Spleen (tissue), 11 donors: Measurements from ENCODE around the gene CTDSP2. TPM values are rescaled to one million over a fixed set of nuclear protein-coding genes. Genes with fewer than 3 reads are reported as not detected.

Experiments used
- DNase-seq: peaks from one replicate; pipeline ENCODE4 v3.0.0-alpha.2; 2020
- H3K27ac ChIP-seq, 8 donors: fragments of 200-600 bp; sonication (generic) in 7 of 8; 1 replicate in 4 of 8; 2 replicates in 4 of 8; pipeline versions ENCODE4 v1.5.0 to v1.8.0; 2016 to 2021; ENCODE audit warnings: inconsistent platforms in 4 of 8, mild to moderate bottlenecking in 4 of 8, moderate library complexity in 1 of 8
- H3K27me3 ChIP-seq, 7 donors: fragments of 200-600 bp; sonication (generic) in 6 of 7; replicated peaks in 1 of 7; 1 replicate in 4 of 7; 2 replicates in 3 of 7; pipeline versions ENCODE4 v1.5.0 to v1.8.0; 2016 to 2021; ENCODE audit warnings: inconsistent platforms in 3 of 7, mild to moderate bottlenecking in 1 of 7
- H3K36me3 ChIP-seq, 6 donors: fragments of 200-600 bp; sonication (generic) in 5 of 6; 1 replicate in 4 of 6; 2 replicates in 2 of 6; pipeline versions ENCODE4 v1.5.0 to v1.8.0; 2016 to 2021; ENCODE audit warnings: inconsistent platforms in 2 of 6
- H3K4me1 ChIP-seq, 6 donors: fragments of 200-600 bp; sonication (generic) in 5 of 6; 1 replicate in 3 of 6; 2 replicates in 3 of 6; pipeline versions ENCODE4 v1.5.0 to v1.8.0; 2016 to 2021; ENCODE audit warnings: inconsistent platforms in 3 of 6
- H3K4me3 ChIP-seq, 8 donors: fragments of 200-600 bp; sonication (generic) in 7 of 8; 1 replicate in 4 of 8; 2 replicates in 4 of 8; pipeline versions ENCODE4 v1.5.0 to v1.8.0; 2016 to 2021; ENCODE audit warnings: inconsistent platforms in 4 of 8, mild to moderate bottlenecking in 4 of 8, moderate library complexity in 2 of 8
- H3K9me3 ChIP-seq, 8 donors: fragments of 200-600 bp; sonication (generic) in 7 of 8; 1 replicate in 4 of 8; 2 replicates in 4 of 8; pipeline versions ENCODE4 v1.5.0 to v1.8.0; 2016 to 2021; ENCODE audit warnings: inconsistent platforms in 4 of 8
- POLR2A ChIP-seq, 3 donors: fragments of 450-650 bp; IDR thresholded peaks; one replicate each; pipeline ENCODE4 v1.5.1; 2017; ENCODE audit warnings: antibody characterized with exemption in 3 of 3, mild to moderate bottlenecking in 1 of 3
- POLR2AphosphoS5 ChIP-seq, 3 donors: sonication (generic); formaldehyde crosslinking; IDR thresholded peaks; one replicate each; pipeline ENCODE4 v1.5.1; 2017; ENCODE audit warnings: antibody characterized with exemption in 3 of 3
- WGBS, 5 donors: extraction: QIAGEN DNeasy Blood & Tissue Kit in 3 of 5; methylation state at CpG; one replicate each; pipeline versions ENCODE4 v1.1.5 to v1.1.7; 2013 to 2018; 5-methylcytosine and 5-hydroxymethylcytosine counted together
- intact Hi-C: fragments of 100-400 bp; cut with DNase I; formaldehyde crosslinking; loops from one replicate; pipeline ENCODE4 v1.15.0; 2023; ENCODE audit warnings: low total_unique reads
- polyA plus RNA-seq, 3 donors: library from polyadenylated mRNA; stranded (reverse); fragments of 200-250 nt; gene quantifications; one replicate each; pipeline ENCODE4 v1.2.1, GENCODE V29; 2013
- total RNA-seq, 7 donors: library from RNA; depleted of rRNA in 3 of 7; stranded (reverse); fragments of >200 nt in 3 of 7; fragmentation: NEBNext Ultra II Directional in 4 of 7; extraction: Animal tissue kit (Norgen Biotek cat#: 25700) in 4 of 7; gene quantifications; one replicate each; pipeline versions ENCODE4 v1.1.0 to v1.2.1, GENCODE V29; 2016 to 2021
- TF ChIP-seq, protein P1 (sequence below), 11 experiments: fragments of 200-600 bp in 7 of 11; fragments of 450-650 bp in 4 of 11; sonication (generic) in 4 of 11; IDR thresholded peaks in 8 of 11; conservative IDR thresholded peaks in 3 of 11; 1 replicate in 7 of 11; 2 replicates in 4 of 11; pipeline versions ENCODE4 v1.4.0 to v1.8.0; 2016 to 2021; ENCODE audit warnings: antibody characterized with exemption in 11 of 11, inconsistent platforms in 4 of 11, mild to moderate bottlenecking in 1 of 11
- donor health status: healthy with polysubstance abuse.
- donor health status: DM: no; HTN: no; CAD: no; lungs with moderate emphysema.
- donor health status: DM: no; HTN: no; CAD: no.
- donor health status: Bipolar disorder and iron deficiency.
- donor health status: healthy.
- donor health status: DM: no; HTN: no; CAD: no.
- donor health status: DM: yes; HTN: yes; CAD: no.

The CTDSP2 gene
- total and polyA plus RNA-seq, 10 donors, result 22.2 to 203 (median 144) TPM

- Histone ChIP-seq H3K27ac (no peak overlapping the region), H3K9me3 (no peaks in the 10 kb centered on the region), H3K36me3 (no peaks in the 10 kb centered on the region), H3K4me3 (no peak overlapping the region), H3K4me1 (peaks cover 21 to 73% (median 44%) of the 10 kb centered on the region in 6 donors), H3K27me3 (peaks cover 0 to 20% (median 5%) of the 10 kb centered on the region in 7 donors)
- WGBS, 5 donors, result 68 to 93% (median 83%) methylated on average over 2 of the region's 2 CpGs
- TF ChIP-seq POLR2A (IDR thresholded peaks at IDR 0.05) (no peak), POLR2AphosphoS5 (IDR thresholded peaks at IDR 0.05) (no peak)
- TF ChIP-seq, protein P1, sequence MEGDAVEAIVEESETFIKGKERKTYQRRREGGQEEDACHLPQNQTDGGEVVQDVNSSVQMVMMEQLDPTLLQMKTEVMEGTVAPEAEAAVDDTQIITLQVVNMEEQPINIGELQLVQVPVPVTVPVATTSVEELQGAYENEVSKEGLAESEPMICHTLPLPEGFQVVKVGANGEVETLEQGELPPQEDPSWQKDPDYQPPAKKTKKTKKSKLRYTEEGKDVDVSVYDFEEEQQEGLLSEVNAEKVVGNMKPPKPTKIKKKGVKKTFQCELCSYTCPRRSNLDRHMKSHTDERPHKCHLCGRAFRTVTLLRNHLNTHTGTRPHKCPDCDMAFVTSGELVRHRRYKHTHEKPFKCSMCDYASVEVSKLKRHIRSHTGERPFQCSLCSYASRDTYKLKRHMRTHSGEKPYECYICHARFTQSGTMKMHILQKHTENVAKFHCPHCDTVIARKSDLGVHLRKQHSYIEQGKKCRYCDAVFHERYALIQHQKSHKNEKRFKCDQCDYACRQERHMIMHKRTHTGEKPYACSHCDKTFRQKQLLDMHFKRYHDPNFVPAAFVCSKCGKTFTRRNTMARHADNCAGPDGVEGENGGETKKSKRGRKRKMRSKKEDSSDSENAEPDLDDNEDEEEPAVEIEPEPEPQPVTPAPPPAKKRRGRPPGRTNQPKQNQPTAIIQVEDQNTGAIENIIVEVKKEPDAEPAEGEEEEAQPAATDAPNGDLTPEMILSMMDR (IDR thresholded peaks at IDR 0.05 in 8 of 11, conservative IDR thresholded peaks at IDR 0.05 in 3 of 11), result no peak
- DNase-seq, result no peak
- intact Hi-C loops, result no loop called here
Measured at GRCh38 chr12:57849035-57849434, 2.5 kb upstream of the CTDSP2 start.

- TF ChIP-seq POLR2A (IDR thresholded peaks at IDR 0.05) (no peak), POLR2AphosphoS5 (IDR thresholded peaks at IDR 0.05) (no peak)
- TF ChIP-seq, protein P1 (IDR thresholded peaks at IDR 0.05 in 8 of 11, conservative IDR thresholded peaks at IDR 0.05 in 3 of 11), result no peak
- DNase-seq, result no peak
- Histone ChIP-seq H3K36me3 (no peaks in the 10 kb centered on the region), H3K4me3 (no peak overlapping the region), H3K27ac (peak overlapping the region in 1 of 8 donors; percentile 7), H3K9me3 (no peaks in the 10 kb centered on the region), H3K4me1 (peaks cover 29 to 73% (median 50%) of the 10 kb centered on the region in 6 donors), H3K27me3 (peaks cover 0 to 20% (median 5%) of the 10 kb centered on the region in 7 donors)
- 76 to 92% (median 88%) methylated on average over 3 of the region's 3 CpGs for WGBS, 5 donors
- intact Hi-C loops, result no loop called here
Measured at GRCh38 chr12:57848208-57848607, 1.7 kb upstream of the CTDSP2 start.

- no peaks in the 10 kb centered on the region for H3K9me3 ChIP-seq
- H3K4me1 ChIP-seq, result peaks cover 43 to 73% (median 51%) of the 10 kb centered on the region in 6 donors
- DNase-seq, result no peak
- no peaks in the 10 kb centered on the region for H3K27me3 ChIP-seq
- WGBS, 5 donors, result 0 to 1% (median 0%) methylated on average over 5 to 26 of the region's 26 CpGs
- H3K27ac ChIP-seq, result peak overlapping the region; percentile 97 to 99 (median 98)
- intact Hi-C loops, result no loop called here
- H3K36me3 ChIP-seq, result peaks cover 0 to 6% (median 0%) of the 10 kb centered on the region in 6 donors
- no peak for TF ChIP-seq POLR2A (IDR thresholded peaks at IDR 0.05)
- no peak for TF ChIP-seq POLR2AphosphoS5 (IDR thresholded peaks at IDR 0.05)
- TF ChIP-seq, protein P1 (IDR thresholded peaks at IDR 0.05 in 8 of 11, conservative IDR thresholded peaks at IDR 0.05 in 3 of 11), result no peak
- H3K4me3 ChIP-seq, result peak overlapping the region; percentile 87 to 100 (median 94)
Measured at GRCh38 chr12:57846285-57846576, 298 bp downstream of the CTDSP2 start.

- Histone ChIP-seq H3K27me3 (no peaks in the 10 kb centered on the region), H3K9me3 (no peaks in the 10 kb centered on the region), H3K4me3 (peak overlapping the region; percentile 87 to 100 (median 94)), H3K4me1 (peaks cover 43 to 73% (median 51%) of the 10 kb centered on the region in 6 donors), H3K27ac (peak overlapping the region; percentile 97 to 99 (median 98)), H3K36me3 (peaks cover 0 to 6% (median 0%) of the 10 kb centered on the region in 6 donors)
- TF ChIP-seq, protein P1 (IDR thresholded peaks at IDR 0.05 in 8 of 11, conservative IDR thresholded peaks at IDR 0.05 in 3 of 11), result no peak
- TF ChIP-seq POLR2AphosphoS5 (IDR thresholded peaks at IDR 0.05), result peak; percentile 56 to 74 (median 61)
- TF ChIP-seq POLR2A (IDR thresholded peaks at IDR 0.05), result peak in 1 of 3 donors; percentile 13
- DNase-seq, result peak; percentile 94
- intact Hi-C loops, result no loop called here
- whole genome bisulfite sequencing, 5 donors, result 0 to 4% (median 0%) methylated on average over 5 to 81 of the region's 81 CpGs
Measured at GRCh38 chr12:57845478-57846284, 848 bp downstream of the CTDSP2 start.
